Calu3 (cell line): ENCODE data around the gene UNG. TPM values are rescaled to one million over a fixed set of nuclear protein-coding genes. Genes with fewer than 3 reads are reported as not detected.

Experiments used
- BruUV-seq: library from RNA; stranded (reverse); fragments of 400-500 nt; replicated peaks from 2 replicates; lab custom pipeline; 2021; lab: Mats Ljungman, UMichigan
- CTCF ChIA-PET: fragments of 300-600 bp; sonication (Branson Sonifier 250); formaldehyde crosslinking; loops from one replicate; lab custom pipeline; 2022; ENCODE audit warnings: antibody characterized with exemption; lab: Charles Lee
- DNase-seq: peaks from one replicate; pipeline ENCODE4 v3.0.0; 2022
- H3K27ac Mint-ChIP-seq: one replicate; pipeline ENCODE4 v1.8.0; 2022; ENCODE audit warnings: mixed read lengths; ENCODE audit not compliant: unreplicated experiment
- H3K27me3 Mint-ChIP-seq: one replicate; pipeline ENCODE4 v1.8.0; 2022; ENCODE audit warnings: mixed read lengths; ENCODE audit not compliant: unreplicated experiment
- H3K36me3 Mint-ChIP-seq: one replicate; pipeline ENCODE4 v1.8.0; 2022; ENCODE audit warnings: mild to moderate bottlenecking, moderate library complexity, mixed read lengths; ENCODE audit not compliant: insufficient read depth, unreplicated experiment
- H3K4me1 Mint-ChIP-seq: one replicate; pipeline ENCODE4 v1.8.0; 2022; ENCODE audit warnings: mild to moderate bottlenecking, low read depth, mixed read lengths; ENCODE audit not compliant: unreplicated experiment
- H3K4me3 Mint-ChIP-seq: one replicate; pipeline ENCODE4 v1.8.0; 2022; ENCODE audit warnings: mild to moderate bottlenecking, low read depth, moderate library complexity, mixed read lengths; ENCODE audit not compliant: unreplicated experiment
- H3K9me3 Mint-ChIP-seq: one replicate; pipeline ENCODE4 v1.8.0; 2022; ENCODE audit warnings: low read depth, mixed read lengths; ENCODE audit not compliant: unreplicated experiment
- intact Hi-C: fragments of 100-400 bp; cut with micrococcal nuclease; formaldehyde crosslinking; loops from one replicate; pipeline ENCODE4 v1.10.0; 2022; ENCODE audit not compliant: unreplicated experiment
- total RNA-seq: library from RNA; stranded (reverse); gene quantifications from 2 replicates; pipeline ENCODE4 v1.2.3, GENCODE V29; 2022
- TF ChIP-seq, protein P1 (sequence below): fragments of 200-600 bp; IDR thresholded peaks from one replicate; pipeline ENCODE4 v1.8.0; 2022; ENCODE audit warnings: antibody characterized with exemption; ENCODE audit not compliant: unreplicated experiment

The UNG gene
- total RNA-seq, 1 experiment from 2014 or later, result 79.2 TPM

DNA sequence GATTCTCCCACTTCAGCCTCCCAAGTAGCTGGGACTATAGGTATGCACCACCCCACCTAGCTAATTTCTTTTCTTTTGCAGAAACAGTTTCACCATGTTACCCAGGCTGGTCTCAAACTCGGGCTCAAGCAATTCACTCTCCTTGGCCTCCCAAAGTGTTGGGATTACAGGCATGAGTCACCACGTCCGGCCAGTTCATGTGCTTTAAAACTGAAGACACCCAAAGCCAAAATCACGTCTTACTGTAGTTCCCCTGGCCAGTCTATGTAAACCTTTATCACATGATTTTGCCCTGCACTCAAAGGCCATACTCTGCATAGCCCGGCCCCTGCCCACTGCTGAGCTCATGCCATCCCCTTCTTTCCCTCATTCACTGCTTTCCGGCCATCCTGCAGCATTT is 8.6 kb upstream of the UNG start:
- Mint-ChIP-seq H3K4me3 (no peak overlapping the region), H3K27me3 (no peaks in the 10 kb centered on the region), H3K36me3 (peaks cover 27% of the 10 kb centered on the region), H3K27ac (no peak overlapping the region), H3K9me3 (no peaks in the 10 kb centered on the region), H3K4me1 (peaks cover 13% of the 10 kb centered on the region)
- TF ChIP-seq, protein P1, sequence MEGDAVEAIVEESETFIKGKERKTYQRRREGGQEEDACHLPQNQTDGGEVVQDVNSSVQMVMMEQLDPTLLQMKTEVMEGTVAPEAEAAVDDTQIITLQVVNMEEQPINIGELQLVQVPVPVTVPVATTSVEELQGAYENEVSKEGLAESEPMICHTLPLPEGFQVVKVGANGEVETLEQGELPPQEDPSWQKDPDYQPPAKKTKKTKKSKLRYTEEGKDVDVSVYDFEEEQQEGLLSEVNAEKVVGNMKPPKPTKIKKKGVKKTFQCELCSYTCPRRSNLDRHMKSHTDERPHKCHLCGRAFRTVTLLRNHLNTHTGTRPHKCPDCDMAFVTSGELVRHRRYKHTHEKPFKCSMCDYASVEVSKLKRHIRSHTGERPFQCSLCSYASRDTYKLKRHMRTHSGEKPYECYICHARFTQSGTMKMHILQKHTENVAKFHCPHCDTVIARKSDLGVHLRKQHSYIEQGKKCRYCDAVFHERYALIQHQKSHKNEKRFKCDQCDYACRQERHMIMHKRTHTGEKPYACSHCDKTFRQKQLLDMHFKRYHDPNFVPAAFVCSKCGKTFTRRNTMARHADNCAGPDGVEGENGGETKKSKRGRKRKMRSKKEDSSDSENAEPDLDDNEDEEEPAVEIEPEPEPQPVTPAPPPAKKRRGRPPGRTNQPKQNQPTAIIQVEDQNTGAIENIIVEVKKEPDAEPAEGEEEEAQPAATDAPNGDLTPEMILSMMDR, result no peak
- BruUV-seq, result no TSS peak
- no peak for DNase-seq
- CTCF ChIA-PET, result interaction anchor here (0.5 to 0.6 kb wide), 2 partner anchors 26 to 186 kb away, joined by 3 to 7 read pairs; no protein-coding TSS in a partner anchor
- intact Hi-C loops, result no loop called here

- Mint-ChIP-seq H3K9me3 (no peaks in the 10 kb centered on the region), H3K4me3 (no peak overlapping the region), H3K27me3 (no peaks in the 10 kb centered on the region), H3K36me3 (peaks cover 27% of the 10 kb centered on the region), H3K4me1 (peaks cover 13% of the 10 kb centered on the region), H3K27ac (no peak overlapping the region)
- intact Hi-C loops, result loop anchor here (5.0 to 10.0 kb wide), 4 partner anchors 125 to 527 kb away; partner anchors contain the start of genes ISCU and SART3
- CTCF ChIA-PET, result interaction anchor here (0.6 kb wide), 2 partner anchors 20 to 385 kb away, joined by 4 to 5 read pairs; no protein-coding TSS in a partner anchor
- TF ChIP-seq, protein P1, result no peak
- no peak for DNase-seq
- BruUV-seq, result no TSS peak
Observed at GRCh38 chr12:109089683-109090082, 7.7 kb upstream of the UNG start.

DNA sequence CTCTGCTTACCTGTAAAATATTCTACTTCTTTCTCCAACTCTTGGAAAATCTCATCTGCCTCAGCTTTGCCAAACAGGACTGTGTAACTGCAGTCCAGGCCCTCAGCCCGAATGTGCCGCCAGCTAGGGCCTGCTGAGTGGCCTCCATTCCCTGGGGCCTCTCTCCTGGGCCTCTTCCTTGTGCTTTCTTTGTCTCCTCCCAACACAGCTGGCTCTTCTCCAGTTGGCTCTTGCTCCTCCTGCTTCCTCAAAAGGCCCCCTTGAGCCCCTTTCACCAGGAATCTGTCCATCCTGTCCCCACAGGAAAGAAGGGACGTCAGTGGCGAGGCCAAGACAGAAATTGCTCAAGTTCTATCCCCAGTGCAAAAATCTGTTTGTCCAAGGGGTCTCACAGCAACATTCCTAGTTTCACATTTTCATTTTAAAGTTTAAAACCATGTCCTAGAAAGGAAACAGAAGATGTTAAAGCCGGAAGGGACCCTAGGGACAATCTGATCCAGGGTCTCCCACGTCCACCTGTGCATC is 4.8 kb upstream of the UNG start:
- TF ChIP-seq, protein P1, result no peak
- H3K9me3 Mint-ChIP-seq, result no peaks in the 10 kb centered on the region
- peaks cover 13% of the 10 kb centered on the region for H3K4me1 Mint-ChIP-seq
- peak overlapping the region; percentile 53 for H3K27ac Mint-ChIP-seq
- CTCF ChIA-PET, result interaction anchor here (0.6 to 1.1 kb wide), 3 partner anchors 9 to 520 kb away, joined by 3 to 4 read pairs (median 3); no protein-coding TSS in a partner anchor
- BruUV-seq, result no TSS peak
- intact Hi-C loops, result loop anchor here (5.0 to 10.0 kb wide), 4 partner anchors 128 to 530 kb away; partner anchors contain the start of genes ISCU and SART3
- peak overlapping the region; percentile 68 for H3K4me3 Mint-ChIP-seq
- H3K36me3 Mint-ChIP-seq, result peaks cover 33% of the 10 kb centered on the region
- DNase-seq, result peak; percentile 21
- H3K27me3 Mint-ChIP-seq, result no peaks in the 10 kb centered on the region

DNA sequence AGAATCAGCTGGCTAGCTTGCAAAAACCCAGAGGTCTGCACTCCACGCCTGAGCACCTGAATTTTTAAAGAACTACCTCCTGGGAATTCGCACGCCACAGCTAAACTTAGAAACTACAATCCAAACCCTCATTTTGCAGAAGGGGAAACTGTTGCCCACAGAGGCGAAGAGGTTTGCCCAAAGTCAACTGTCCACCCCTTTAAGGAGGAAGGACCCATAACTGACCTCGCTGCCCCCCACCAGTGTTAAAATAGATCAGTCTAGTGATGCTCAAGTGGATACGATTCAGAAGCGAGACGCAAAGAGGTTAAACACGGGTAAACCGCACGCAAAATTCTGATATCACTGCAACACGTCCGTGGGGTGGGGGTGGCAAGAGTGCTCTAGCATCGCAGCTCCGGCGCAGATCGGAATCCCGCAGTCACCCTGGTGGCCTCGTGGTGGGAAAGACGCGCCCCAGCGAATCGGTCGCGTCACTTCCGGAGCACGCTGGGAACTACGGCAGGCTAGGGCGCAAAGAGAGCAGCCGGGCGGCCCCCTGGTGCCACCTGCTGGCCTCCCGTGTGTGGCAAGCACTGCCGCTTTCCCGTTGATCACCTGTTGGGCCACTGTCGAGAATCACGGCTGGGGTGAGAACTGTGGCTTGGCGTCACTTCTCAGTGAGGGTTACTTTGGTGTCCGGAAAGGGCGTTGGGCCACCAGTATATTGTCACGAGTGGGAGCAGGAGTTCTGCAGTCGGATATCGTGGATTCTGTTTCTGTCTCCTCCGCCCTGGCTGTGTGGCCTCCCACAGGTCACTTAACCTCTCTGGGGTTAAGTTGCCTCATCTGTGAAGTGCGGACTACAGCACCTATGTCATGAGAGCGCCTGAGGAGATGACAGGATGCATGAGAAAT is 4.1 kb upstream of the UNG start, which contains the start of gene ALKBH2:
ALKBH2 (minus strand) TSS at position 451 of the 897 bp plus-strand sequence. CDS start 686 bp downstream, outside the sequence.
- Mint-ChIP-seq H3K36me3 (peaks cover 40% of the 10 kb centered on the region), H3K4me1 (peaks cover 13% of the 10 kb centered on the region), H3K9me3 (no peaks in the 10 kb centered on the region), H3K4me3 (peak within 1 kb of the TSS; percentile 68), H3K27me3 (no peaks in the 10 kb centered on the region), H3K27ac (peak within 1 kb of the TSS; percentile 53)
- intact Hi-C loops, result loop anchor here (5.0 to 10.0 kb wide), 4 partner anchors 128 to 531 kb away; partner anchors contain the start of genes ISCU and SART3
- TF ChIP-seq, protein P1, result peak; percentile 95
- BruUV-seq, result TSS peak; percentile 89
- peak; percentile 96 for DNase-seq
- CTCF ChIA-PET, result interaction anchor here (0.8 to 1.1 kb wide), 2 partner anchors 75 to 520 kb away, joined by 3 to 4 read pairs; no protein-coding TSS in a partner anchor
